Astrocyte (in vitro differentiated cells and primary cell): ENCODE results near the gene RECK.
A peak's percentile ranks its signal among the peaks of the same experiment; 100 is the strongest.

Experiments used
- EZH2 ChIP-seq: IDR thresholded peaks from 2 replicates; pipeline ENCODE4 v1.6.1; 2012; ENCODE audit warnings: mild to moderate bottlenecking, low read length, inconsistent platforms; ENCODE audit not compliant: insufficient read depth
- TF ChIP-seq, protein P1 (sequence below): IDR thresholded peaks from 2 replicates; pipeline ENCODE4 v1.5.1; 2011; ENCODE audit warnings: low read depth, mild to moderate bottlenecking, inconsistent platforms, low read length, moderate library complexity; ENCODE audit not compliant: insufficient read depth

DNA sequence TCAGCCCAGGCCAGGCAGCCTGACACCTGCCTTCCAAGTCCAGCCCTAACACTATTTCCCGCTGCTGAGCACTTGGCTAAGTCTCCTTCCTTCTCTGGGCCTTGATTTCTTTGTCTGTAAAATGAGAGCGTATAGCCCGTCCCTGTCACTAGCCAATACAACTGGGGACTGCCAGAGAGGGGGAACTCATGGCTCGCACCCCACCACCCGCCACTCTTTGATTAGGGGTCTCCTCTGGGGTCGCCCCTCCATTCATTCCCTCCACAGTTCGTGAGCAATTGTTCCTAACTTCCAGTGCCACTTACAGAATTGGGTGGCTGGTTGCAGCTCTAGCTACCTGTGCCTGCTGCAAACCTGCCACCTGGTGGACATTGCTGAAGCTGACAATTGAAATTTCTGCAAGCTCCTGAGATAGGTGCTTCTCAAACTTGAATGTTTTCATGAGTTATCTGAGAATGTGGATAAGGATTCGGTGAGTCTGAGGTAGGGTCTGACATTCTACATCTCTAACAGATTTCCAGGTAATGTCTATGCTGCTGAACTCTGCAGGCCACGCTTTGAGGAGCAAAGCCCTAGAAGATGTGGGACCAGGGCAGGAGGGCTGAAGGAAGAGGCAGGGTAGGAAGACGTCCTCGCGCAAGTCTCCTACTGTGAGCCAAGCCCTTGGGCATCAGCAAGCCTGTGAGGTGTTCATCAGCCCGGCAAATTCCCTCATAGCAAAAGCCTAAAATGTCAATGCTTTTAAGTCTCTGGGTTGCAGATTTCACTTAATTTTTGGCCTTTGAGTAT lies 13.3 kb upstream of the RECK start:
- TF ChIP-seq, protein P1, sequence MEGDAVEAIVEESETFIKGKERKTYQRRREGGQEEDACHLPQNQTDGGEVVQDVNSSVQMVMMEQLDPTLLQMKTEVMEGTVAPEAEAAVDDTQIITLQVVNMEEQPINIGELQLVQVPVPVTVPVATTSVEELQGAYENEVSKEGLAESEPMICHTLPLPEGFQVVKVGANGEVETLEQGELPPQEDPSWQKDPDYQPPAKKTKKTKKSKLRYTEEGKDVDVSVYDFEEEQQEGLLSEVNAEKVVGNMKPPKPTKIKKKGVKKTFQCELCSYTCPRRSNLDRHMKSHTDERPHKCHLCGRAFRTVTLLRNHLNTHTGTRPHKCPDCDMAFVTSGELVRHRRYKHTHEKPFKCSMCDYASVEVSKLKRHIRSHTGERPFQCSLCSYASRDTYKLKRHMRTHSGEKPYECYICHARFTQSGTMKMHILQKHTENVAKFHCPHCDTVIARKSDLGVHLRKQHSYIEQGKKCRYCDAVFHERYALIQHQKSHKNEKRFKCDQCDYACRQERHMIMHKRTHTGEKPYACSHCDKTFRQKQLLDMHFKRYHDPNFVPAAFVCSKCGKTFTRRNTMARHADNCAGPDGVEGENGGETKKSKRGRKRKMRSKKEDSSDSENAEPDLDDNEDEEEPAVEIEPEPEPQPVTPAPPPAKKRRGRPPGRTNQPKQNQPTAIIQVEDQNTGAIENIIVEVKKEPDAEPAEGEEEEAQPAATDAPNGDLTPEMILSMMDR, result peak; percentile 90
- no peak for TF ChIP-seq EZH2
